Endothelial cell of umbilical vein (primary cell): ENCODE data around the gene DCC. TPM values are rescaled to one million over a fixed set of nuclear protein-coding genes. Genes with fewer than 3 reads are reported as not detected.

Experiments used
- BruUV-seq: library from RNA; stranded (reverse); fragments of 400-500 nt; replicated peaks from 2 replicates; lab custom pipeline; 2021; lab: Mats Ljungman, UMichigan
- CTCF ChIA-PET: fragments of 300-600, 350-600 bp; sonication (Branson Sonifier 250); formaldehyde crosslinking; loops from one replicate; lab custom pipeline; 2021; ENCODE audit warnings: antibody characterized with exemption, inconsistent platforms; lab: Charles Lee
- POLR2A ChIA-PET: fragments of 300-600, 350-600 bp; sonication (Branson Sonifier 250); formaldehyde crosslinking; loops from one replicate; lab custom pipeline; 2021; ENCODE audit warnings: antibody characterized with exemption, inconsistent platforms; lab: Charles Lee
- DNase-seq: peaks from one replicate; pipeline ENCODE4 v3.0.0-alpha.2; 2011; ENCODE audit warnings: low read depth, low spot score
- FAIRE-seq: peaks from 2 replicates; lab custom pipeline; 2011; peaks lifted over from hg19 to GRCh38; lab: Jason Lieb, UNC
- H2AFZ ChIP-seq: 2 replicates; pipeline ENCODE4 v1.6.0; 2012; ENCODE audit warnings: low read depth, low read length, control low read depth, inconsistent platforms
- H3K27ac ChIP-seq: 2 replicates; pipeline ENCODE4 v1.5.1; 2011; ENCODE audit warnings: low read depth, mild to moderate bottlenecking, control low read depth, low read length, moderate library complexity; ENCODE audit not compliant: insufficient read depth
- H3K27me3 ChIP-seq, 2 experiments: 2 replicates each; pipeline versions ENCODE4 v1.6.0 to v1.6.1; 2011; ENCODE audit warnings: low read length in 2 of 2, mixed read lengths in 1 of 2; ENCODE audit not compliant: control insufficient read depth in 2 of 2, insufficient read depth in 2 of 2
- H3K36me3 ChIP-seq, 2 experiments: 2 replicates in 1 of 2; 3 replicates in 1 of 2; pipeline ENCODE4 v1.5.1; 2011; ENCODE audit warnings: low read length in 2 of 2, mild to moderate bottlenecking in 1 of 2, moderate library complexity in 1 of 2; ENCODE audit not compliant: control insufficient read depth in 2 of 2, insufficient read depth in 2 of 2; ENCODE audit errors: extremely low read depth in 1 of 2
- H3K4me1 ChIP-seq: 3 replicates; pipeline ENCODE4 v1.5.1; 2011; ENCODE audit warnings: mild to moderate bottlenecking, low read length; ENCODE audit not compliant: control insufficient read depth, insufficient read depth; ENCODE audit errors: extremely low read depth
- H3K4me2 ChIP-seq: 2 replicates; pipeline ENCODE4 v1.6.1; 2011; ENCODE audit warnings: low read length, control low read depth, mixed read lengths; ENCODE audit not compliant: insufficient read depth
- H3K4me3 ChIP-seq, 3 experiments: fragments of 200-600 bp in 1 of 3; sonication (generic), shearing (Covaris generic) in 1 of 3; replicated peaks in 1 of 3; 2 replicates each; pipeline ENCODE4 v1.5.1; 2011 to 2016; ENCODE audit warnings: control low read depth in 3 of 3, low read length in 3 of 3, mild to moderate bottlenecking in 2 of 3, inconsistent platforms in 1 of 3, low read depth in 1 of 3, moderate library complexity in 1 of 3; ENCODE audit not compliant: insufficient read depth in 1 of 3
- H3K79me2 ChIP-seq: 2 replicates; pipeline ENCODE4 v1.6.0; 2012; ENCODE audit warnings: low read length, inconsistent platforms; ENCODE audit not compliant: control insufficient read depth, insufficient read depth
- H3K9ac ChIP-seq: replicated peaks from 2 replicates; pipeline ENCODE3; 2011; ENCODE audit warnings: low read length, control low read depth; ENCODE audit not compliant: insufficient read depth; ENCODE audit errors: extremely low read depth
- H3K9me1 ChIP-seq: replicated peaks from 3 replicates; pipeline ENCODE4 v1.6.0; 2011; ENCODE audit warnings: mild to moderate bottlenecking, low read length; ENCODE audit not compliant: control insufficient read depth, insufficient read depth; ENCODE audit errors: extremely low read depth
- H3K9me3 ChIP-seq: replicated peaks from 2 replicates; pipeline ENCODE4 v1.5.1; 2012; ENCODE audit warnings: low read length, inconsistent platforms; ENCODE audit not compliant: control insufficient read depth, insufficient read depth
- H4K20me1 ChIP-seq: replicated peaks from 2 replicates; pipeline ENCODE3; 2011; ENCODE audit warnings: mild to moderate bottlenecking, low read length; ENCODE audit not compliant: control insufficient read depth, insufficient read depth; ENCODE audit errors: extremely low read depth
- CTCF ChIP-seq, 2 donors: IDR thresholded peaks; 1 replicate in 1 of 2; 2 replicates in 1 of 2; pipeline ENCODE4 v1.5.1; 2011; ENCODE audit warnings: low read length in 2 of 2, mild to moderate bottlenecking in 2 of 2, moderate library complexity in 2 of 2, control low read depth in 1 of 2, inconsistent platforms in 1 of 2, low read depth in 1 of 2; ENCODE audit not compliant: insufficient read depth in 1 of 2; ENCODE audit errors: extremely low read depth in 1 of 2
- EZH2 ChIP-seq: IDR thresholded peaks from 2 replicates; pipeline ENCODE4 v1.6.1; 2012; ENCODE audit warnings: borderline replicate concordance, low read depth, mild to moderate bottlenecking, moderate library complexity, low read length, inconsistent platforms; ENCODE audit not compliant: severe bottlenecking
- FOS ChIP-seq: IDR thresholded peaks from 2 replicates; pipeline ENCODE4 v1.6.1; 2011; ENCODE audit warnings: mild to moderate bottlenecking, low read length, moderate library complexity, borderline replicate concordance; ENCODE audit not compliant: insufficient read depth
- GATA2 ChIP-seq: IDR thresholded peaks from 2 replicates; pipeline ENCODE4 v1.7.0; 2011; ENCODE audit warnings: low read depth, mild to moderate bottlenecking, moderate library complexity, mixed read lengths, low read length; ENCODE audit not compliant: insufficient read length, insufficient read depth
- JUN ChIP-seq: IDR thresholded peaks from 2 replicates; pipeline ENCODE4 v1.6.1; 2011; ENCODE audit warnings: borderline replicate concordance, low read depth; ENCODE audit not compliant: insufficient read length, insufficient read depth
- MYC ChIP-seq: IDR thresholded peaks from one replicate; pipeline ENCODE4 v1.6.1; 2011; ENCODE audit warnings: mild to moderate bottlenecking, low read depth, low read length
- POLR2A ChIP-seq: IDR thresholded peaks from 2 replicates; pipeline ENCODE4 v1.6.1; 2012; ENCODE audit warnings: low read depth, mild to moderate bottlenecking, control low read depth, low read length
- POLR2AphosphoS5 ChIP-seq: IDR thresholded peaks from 2 replicates; pipeline ENCODE4 v1.6.1; 2012; ENCODE audit warnings: low read depth, mild to moderate bottlenecking, control low read depth, low read length, moderate library complexity; ENCODE audit not compliant: insufficient read depth
- dilution Hi-C: fragments of 300-500 bp; cut with MboI; formaldehyde crosslinking; loops from one replicate; pipeline ENCODE4 v1.15.0; 2019; ENCODE audit warnings: low sequenced_read_pairs; ENCODE audit not compliant: extremely low pct_ligation_motif_present
- intact Hi-C: fragments of 100-400 bp; cut with micrococcal nuclease; formaldehyde crosslinking; loops from one replicate; pipeline ENCODE4 v1.10.0; 2022
- polyA plus RNA-seq, 4 experiments: library from polyadenylated mRNA; depleted of rRNA in 3 of 4; stranded (reverse) in 3 of 4; unstranded in 1 of 4; fragments of >200 nt; gene quantifications; 2 replicates each; pipeline versions ENCODE4 v1.2.1 to v1.2.3, GENCODE V29; 2011 to 2012; ENCODE audit warnings: missing spikeins in 1 of 4
- total RNA-seq: library from RNA; stranded (reverse); gene quantifications from 2 replicates; pipeline ENCODE4 v1.2.3, GENCODE V29; 2021
- TF ChIP-seq, protein P1 (sequence below): IDR thresholded peaks from 2 replicates; pipeline ENCODE4 v1.6.1; 2011; ENCODE audit not compliant: insufficient read depth, insufficient read length

The DCC gene
- total and polyA plus RNA-seq, 2 donors (not counting 3 experiments of a cell fraction or from before 2014, with no cell fraction given) = not detected

DNA sequence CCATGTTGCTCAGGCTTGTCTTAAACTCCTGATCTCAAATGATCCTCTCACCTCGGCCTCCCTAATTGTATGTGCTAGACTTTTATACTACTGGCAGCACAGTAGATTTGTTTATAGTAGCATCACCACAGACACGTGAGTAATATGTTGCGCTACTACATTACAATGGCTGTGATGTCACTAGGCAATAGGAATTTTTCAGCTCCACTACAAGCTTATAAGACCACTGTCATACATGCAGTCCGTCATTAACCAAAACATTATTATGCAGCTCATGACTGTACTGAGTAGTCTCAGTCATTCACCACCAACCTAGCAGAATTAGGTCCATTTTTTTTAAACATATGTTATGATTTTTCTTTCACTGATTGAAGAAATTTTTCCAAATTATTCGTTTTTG, 398.9 kb downstream of the DCC start:
- no peak for TF ChIP-seq CTCF (IDR thresholded peaks at IDR 0.05; ENCODE audit: extremely low read depth in 1 of 2, insufficient read depth in 1 of 2, low read depth in 1 of 2, low read length in 2 of 2)
- no peak for TF ChIP-seq POLR2AphosphoS5
- TF ChIP-seq MYC = no peak
- TF ChIP-seq EZH2 = no peak
- TF ChIP-seq FOS = no peak
- TF ChIP-seq JUN = no peak
- TF ChIP-seq GATA2 = no peak
- TF ChIP-seq POLR2A = no peak
- TF ChIP-seq, protein P1, sequence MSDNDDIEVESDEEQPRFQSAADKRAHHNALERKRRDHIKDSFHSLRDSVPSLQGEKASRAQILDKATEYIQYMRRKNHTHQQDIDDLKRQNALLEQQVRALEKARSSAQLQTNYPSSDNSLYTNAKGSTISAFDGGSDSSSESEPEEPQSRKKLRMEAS = no peak
- Histone ChIP-seq H3K4me3 (no peak overlapping the region), H3K27me3 (no peaks in the 10 kb centered on the region), H3K9me3 (peaks cover 4% of the 10 kb centered on the region), H3K9ac (no peak overlapping the region), H3K79me2 (no peaks in the 10 kb centered on the region), H3K4me2 (no peak overlapping the region), H3K4me1 (no peaks in the 10 kb centered on the region), H3K9me1 (no peaks in the 10 kb centered on the region), H3K27ac (no peak overlapping the region), H3K36me3 (no peaks in the 10 kb centered on the region), H2AFZ (no peak overlapping the region), H4K20me1 (no peaks in the 10 kb centered on the region)
- BruUV-seq = no TSS peak
- ChIA-PET CTCF (no interaction called here), POLR2A (no interaction called here)
- FAIRE-seq (no peak), DNase-seq (no peak)
- dilution Hi-C loops (no loop called here), intact Hi-C loops (no loop called here)
